SK-N-MC (cell line): ENCODE results near the gene PPHLN1.
A peak's percentile ranks its signal among the peaks of the same experiment; 100 is the strongest.

Source experiments
- DNase-seq: peaks from one replicate; pipeline ENCODE4 v3.0.0-alpha.2; 2011; ENCODE audit warnings: low read depth, low spot score
- H3K27ac ChIP-seq: fragments of 200-600 bp; sonication (generic); 2 replicates; pipeline ENCODE4 v1.5.1; 2016; ENCODE audit warnings: mixed run types
- H3K36me3 ChIP-seq: fragments of 200-600 bp; sonication (generic); 2 replicates; pipeline ENCODE4 v1.6.1; 2017; ENCODE audit warnings: antibody characterized with exemption, low read length, mixed read lengths; ENCODE audit not compliant: insufficient read depth
- H3K4me3 ChIP-seq: fragments of 200-600 bp; sonication (generic); 2 replicates; pipeline ENCODE4 v1.5.1; 2016
- H3K9ac ChIP-seq: fragments of 200-600 bp; sonication (generic); 2 replicates; pipeline ENCODE4 v1.8.0; 2017; ENCODE audit warnings: mixed run types, mixed read lengths; ENCODE audit not compliant: insufficient read length
- H3K9me3 ChIP-seq: fragments of 200-600 bp; sonication (generic); 2 replicates; pipeline ENCODE4 v1.6.1; 2017; ENCODE audit warnings: low read depth, mild to moderate bottlenecking, antibody characterized with exemption, low read length, moderate library complexity, mixed read lengths
- EZH2 ChIP-seq: fragments of 200-600 bp; sonication (generic); IDR thresholded peaks from one replicate; pipeline ENCODE4 v1.6.1; 2017; ENCODE audit warnings: antibody characterized with exemption
- FOXP2 ChIP-seq: optimal IDR thresholded peaks from 2 replicates; pipeline ENCODE3; 2011; ENCODE audit warnings: mild to moderate bottlenecking, moderate library complexity; ENCODE audit not compliant: insufficient read depth; ENCODE audit errors: extremely low read length, control extremely low read depth
- POLR2AphosphoS5 ChIP-seq: IDR thresholded peaks from 2 replicates; pipeline ENCODE4 v1.6.1; 2012; ENCODE audit warnings: mild to moderate bottlenecking, low read depth, low read length, borderline replicate concordance

The PPHLN1 gene

GRCh38 chr12:42402821-42403411 lies 76.9 kb downstream of the PPHLN1 start:
- peaks cover 64% of the 10 kb centered on the region for H3K36me3 ChIP-seq
- TF ChIP-seq FOXP2 (no peak), EZH2 (no peak), POLR2AphosphoS5 (no peak)

GRCh38 chr12:42407306-42407705 lies 81.3 kb downstream of the PPHLN1 start:
- no peak for DNase-seq
- H3K9me3 ChIP-seq = no peaks in the 10 kb centered on the region
- no peak for TF ChIP-seq FOXP2
- TF ChIP-seq EZH2 = no peak
- no peak for TF ChIP-seq POLR2AphosphoS5

More at GRCh38 chr12:42402821-42403411, 76.9 kb downstream of the PPHLN1 start:
- peak overlapping the region; percentile 12; the same call in 1 of the 2 replicates for H3K27ac ChIP-seq
- H3K9ac ChIP-seq = no peak overlapping the region
- H3K9me3 ChIP-seq = no peaks in the 10 kb centered on the region
- DNase-seq = no peak
- H3K4me3 ChIP-seq = no peak overlapping the region

GRCh38 chr12:42409471-42409870 lies 83.5 kb downstream of the PPHLN1 start:
- H3K9ac ChIP-seq = no peak overlapping the region
- H3K36me3 ChIP-seq = peaks cover 22% of the 10 kb centered on the region
- no peak for TF ChIP-seq FOXP2
- no peak for TF ChIP-seq EZH2
- TF ChIP-seq POLR2AphosphoS5 = no peak
- H3K27ac ChIP-seq = no peak overlapping the region
- no peaks in the 10 kb centered on the region for H3K9me3 ChIP-seq
- no peak for DNase-seq
- H3K4me3 ChIP-seq = no peak overlapping the region

More at GRCh38 chr12:42407306-42407705, 81.3 kb downstream of the PPHLN1 start:
- Histone ChIP-seq H3K36me3 (peaks cover 24% of the 10 kb centered on the region), H3K27ac (no peak overlapping the region), H3K4me3 (no peak overlapping the region), H3K9ac (no peak overlapping the region)

GRCh38 chr12:42410340-42410739 lies 84.4 kb downstream of the PPHLN1 start:
- Histone ChIP-seq H3K9ac (no peak overlapping the region), H3K4me3 (no peak overlapping the region), H3K36me3 (peaks cover 22% of the 10 kb centered on the region), H3K27ac (no peak overlapping the region), H3K9me3 (no peaks in the 10 kb centered on the region)
- no peak for TF ChIP-seq EZH2
- TF ChIP-seq FOXP2 = no peak
- TF ChIP-seq POLR2AphosphoS5 = no peak
- no peak for DNase-seq

- H3K27ac ChIP-seq = no peak overlapping the region
- no peak for DNase-seq
- no peaks in the 10 kb centered on the region for H3K9me3 ChIP-seq
- H3K36me3 ChIP-seq = peaks cover 6% of the 10 kb centered on the region
- TF ChIP-seq EZH2 = no peak
- TF ChIP-seq POLR2AphosphoS5 = no peak
- TF ChIP-seq FOXP2 = no peak
- H3K9ac ChIP-seq = no peak overlapping the region
- H3K4me3 ChIP-seq = no peak overlapping the region
Observed at GRCh38 chr12:42420395-42420794, 94.4 kb downstream of the PPHLN1 start.

GRCh38 chr12:42421844-42422779 lies 96.1 kb downstream of the PPHLN1 start:
- H3K9me3 ChIP-seq = no peaks in the 10 kb centered on the region
- no peak for DNase-seq
- TF ChIP-seq EZH2 (no peak), POLR2AphosphoS5 (no peak), FOXP2 (no peak)
- H3K9ac ChIP-seq = no peak overlapping the region
- no peak overlapping the region for H3K4me3 ChIP-seq
- no peak overlapping the region; the same call in 1 of the 2 replicates for H3K27ac ChIP-seq
- peaks cover 11% of the 10 kb centered on the region for H3K36me3 ChIP-seq

- Histone ChIP-seq H3K36me3 (peaks cover 11% of the 10 kb centered on the region), H3K27ac (no peak overlapping the region; the same call in 1 of the 2 replicates), H3K9me3 (no peaks in the 10 kb centered on the region), H3K9ac (no peak overlapping the region), H3K4me3 (no peak overlapping the region)
- no peak for TF ChIP-seq FOXP2
- no peak for TF ChIP-seq EZH2
- no peak for TF ChIP-seq POLR2AphosphoS5
- DNase-seq = no peak
Observed at GRCh38 chr12:42422785-42423184, 96.8 kb downstream of the PPHLN1 start.

- no peak for TF ChIP-seq FOXP2
- TF ChIP-seq POLR2AphosphoS5 = no peak
- TF ChIP-seq EZH2 = no peak
Observed at GRCh38 chr12:42426746-42427145, 100.8 kb downstream of the PPHLN1 start.

GRCh38 chr12:42428850-42429249 lies 102.9 kb downstream of the PPHLN1 start:
- Histone ChIP-seq H3K36me3 (peaks cover 27% of the 10 kb centered on the region), H3K9ac (no peak overlapping the region), H3K9me3 (no peaks in the 10 kb centered on the region), H3K4me3 (no peak overlapping the region), H3K27ac (no peak overlapping the region)
- TF ChIP-seq POLR2AphosphoS5 (no peak), EZH2 (no peak), FOXP2 (no peak)
- no peak for DNase-seq

More at GRCh38 chr12:42426746-42427145, 100.8 kb downstream of the PPHLN1 start:
- no peak for DNase-seq
- Histone ChIP-seq H3K9ac (no peak overlapping the region), H3K4me3 (no peak overlapping the region), H3K27ac (no peak overlapping the region), H3K9me3 (no peaks in the 10 kb centered on the region), H3K36me3 (peaks cover 20% of the 10 kb centered on the region)
